SIG-M5 treated with dmso at 0.1 percent for 504 hours (cell line): ENCODE measurements around the gene PLET1.

Experiments
- DNase-seq: peaks from one replicate; lab custom pipeline; 2025; ENCODE audit not compliant: unreplicated experiment; lab: John Stamatoyannopoulos, UW

PLET1 gene

DNA sequence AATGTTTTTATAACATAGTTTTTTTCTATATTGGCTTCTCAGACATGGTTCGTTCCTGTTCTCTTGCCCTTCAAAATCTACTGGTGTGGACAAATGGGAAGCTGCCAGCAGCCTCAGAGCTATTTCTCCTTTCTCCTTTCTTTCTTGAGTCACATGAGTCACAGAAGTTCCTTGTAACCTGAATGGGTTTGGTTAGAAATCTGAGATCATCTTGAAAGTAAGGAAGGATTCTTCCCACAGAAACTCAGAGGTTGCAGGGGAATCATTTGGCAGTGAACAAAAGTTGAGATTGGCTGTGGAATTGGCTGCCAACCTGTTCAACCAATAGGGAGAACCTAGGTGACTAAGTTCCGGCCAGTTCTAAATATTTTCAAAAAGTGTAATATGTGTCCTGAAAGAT is 12.5 kb downstream of the PLET1 start:
- peak; percentile 1 for DNase-seq

DNA sequence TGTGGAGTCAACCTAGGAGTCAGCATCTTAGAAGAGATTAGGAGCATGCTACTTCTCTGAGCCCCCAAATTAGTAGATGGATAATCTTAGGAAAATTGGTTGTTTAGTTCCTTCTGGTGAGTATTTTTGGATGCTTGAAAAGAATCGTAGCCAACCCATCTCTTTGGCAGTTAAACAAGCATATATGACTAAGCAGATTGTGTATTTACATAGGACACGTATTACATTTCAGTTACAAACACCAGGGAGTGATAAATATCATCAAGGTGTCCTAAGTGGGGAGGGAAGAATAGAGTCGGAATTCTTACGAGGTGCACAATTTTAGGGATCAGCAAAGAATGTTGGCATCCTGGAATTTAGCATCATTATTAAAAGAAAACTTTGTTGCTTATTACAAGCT is 13.5 kb downstream of the PLET1 start:
- DNase-seq: no peak

DNA sequence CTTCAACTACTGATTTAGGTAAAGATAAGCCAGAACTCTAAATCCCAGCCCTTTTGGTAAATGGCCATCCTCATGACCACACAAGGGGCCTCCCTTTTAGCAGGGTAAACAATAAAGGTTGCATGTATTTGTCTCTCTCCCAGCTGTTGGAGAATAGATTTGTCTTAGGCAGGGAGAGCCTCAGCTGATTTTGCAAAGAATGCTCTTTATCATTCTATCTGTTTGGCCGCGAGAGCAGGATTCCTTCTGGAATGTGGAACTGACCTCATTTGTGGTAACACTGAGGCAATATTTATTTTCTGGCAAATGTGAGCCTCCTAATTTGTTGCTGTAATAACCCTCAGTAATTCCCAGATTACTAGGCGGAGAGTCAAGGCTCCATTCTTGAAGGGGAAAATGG is 19.2 kb downstream of the PLET1 start:
- no peak for DNase-seq

DNA sequence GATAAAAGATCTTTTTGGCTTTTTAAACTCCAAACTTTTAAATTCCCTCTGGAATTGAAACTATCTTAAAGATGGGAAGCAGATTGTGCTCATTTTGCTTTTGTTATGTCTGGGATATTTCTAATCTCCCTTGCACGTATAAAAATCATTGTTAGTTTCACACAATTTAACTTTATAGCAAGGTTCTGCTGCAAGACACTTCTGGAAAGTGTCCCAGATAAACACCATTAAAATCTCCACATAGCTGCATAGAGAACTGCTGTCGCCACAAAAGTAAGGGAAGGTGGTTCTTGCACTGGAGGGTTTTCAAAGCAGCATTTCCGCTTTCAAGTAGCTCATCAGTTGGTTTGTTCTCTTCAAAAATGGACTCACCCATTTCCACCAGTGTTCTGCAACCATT is 22.6 kb downstream of the PLET1 start:
- no peak for DNase-seq

- no peak for DNase-seq
These were observed 23.2 kb downstream of the PLET1 start for GRCh38 chr11:112237451-112237850.

- DNase-seq: no peak
These were observed 24.8 kb downstream of the PLET1 start for GRCh38 chr11:112235750-112236390.

GRCh38 chr11:112231952-112232351 is 28.7 kb downstream of the PLET1 start:
- DNase-seq: no peak

DNA sequence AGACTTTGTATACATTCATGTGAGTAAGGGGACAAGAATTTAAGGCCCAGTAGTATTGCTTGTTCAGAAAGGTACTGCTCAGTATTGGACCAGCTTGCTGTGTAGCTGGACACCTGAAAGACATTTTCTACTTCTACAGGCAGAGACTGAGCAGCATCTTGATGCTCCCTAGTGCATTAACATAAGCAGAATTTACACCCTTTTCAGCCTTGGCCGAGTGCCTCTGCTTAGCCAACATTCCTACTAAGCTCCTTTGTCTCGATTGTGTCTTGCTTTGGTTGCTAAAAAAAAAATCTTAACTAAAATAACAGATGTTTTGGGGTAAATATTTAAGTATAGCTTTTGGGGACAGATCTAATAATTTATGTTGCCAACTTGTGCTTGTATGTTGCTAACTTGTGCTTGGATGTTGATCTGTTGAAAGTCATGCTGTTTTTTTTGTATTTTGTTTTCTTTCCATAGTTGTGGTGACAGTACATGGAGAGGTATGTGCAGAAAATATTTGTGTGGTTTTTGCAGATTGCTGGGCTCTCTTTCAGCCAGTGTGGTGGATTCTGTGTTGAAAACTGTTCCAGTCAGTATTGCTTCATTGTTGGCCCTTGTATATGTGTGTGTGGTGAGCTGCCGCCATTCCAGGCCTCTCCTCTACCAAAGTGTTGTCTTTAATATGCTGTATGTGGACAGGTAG is 30.8 kb downstream of the PLET1 start:
- no peak for DNase-seq

DNA sequence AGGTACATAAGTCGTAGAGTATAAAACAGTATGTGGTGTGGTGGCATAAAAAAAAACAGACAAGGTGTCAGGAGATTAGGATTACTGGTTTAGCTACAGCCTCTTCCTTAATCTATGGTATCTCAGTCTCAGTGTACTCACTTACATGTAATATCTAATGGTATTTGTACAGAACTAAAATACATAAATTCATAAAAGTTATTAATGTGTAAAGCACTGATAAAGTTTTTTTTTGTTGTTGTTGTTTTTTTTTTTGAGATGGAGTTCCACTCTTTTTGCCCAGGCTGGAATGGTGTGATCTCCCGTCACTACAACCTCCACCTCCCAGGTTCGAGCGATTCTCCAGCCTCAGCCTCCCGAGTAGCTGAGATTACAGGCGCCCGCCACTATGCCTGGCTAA is 31.5 kb downstream of the PLET1 start:
- DNase-seq: no peak

DNA sequence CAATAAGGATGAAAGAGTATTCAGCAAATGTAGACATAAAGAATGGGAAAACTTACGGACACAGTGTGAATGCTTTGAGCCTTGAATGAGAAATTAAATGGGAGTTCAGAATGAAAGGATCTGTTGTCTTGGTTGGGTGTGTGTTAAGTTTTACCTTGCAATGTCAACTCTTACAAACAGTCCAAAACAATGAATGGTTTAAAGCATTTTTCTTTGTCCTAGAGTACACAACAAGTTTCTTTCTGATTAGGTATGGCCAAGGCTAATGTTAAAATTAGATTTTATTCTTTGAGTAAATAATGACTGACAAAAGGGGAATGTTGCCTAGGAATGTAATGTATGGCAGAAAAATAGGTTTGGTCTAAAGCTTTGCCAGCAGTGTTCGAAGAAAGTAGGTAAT is 32.0 kb downstream of the PLET1 start:
- no peak for DNase-seq

DNA sequence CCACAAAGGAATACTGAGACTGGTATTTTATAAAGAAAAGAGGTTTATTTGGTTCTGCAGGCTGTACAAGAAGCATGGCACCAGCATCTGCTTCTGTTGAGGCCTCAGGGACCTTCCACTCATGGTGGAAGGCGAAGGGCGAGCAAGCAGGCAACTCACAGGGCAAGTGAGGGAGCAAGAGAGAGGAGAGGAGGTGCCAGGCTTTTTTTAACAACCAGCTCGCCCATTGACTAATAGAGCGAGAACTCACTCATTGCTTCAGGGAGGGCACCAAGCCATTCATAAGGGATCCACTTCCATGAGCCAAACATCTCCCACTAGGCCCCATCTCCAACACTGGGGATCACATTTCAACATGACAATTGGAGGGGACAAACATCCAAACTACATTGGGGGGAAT is 33.2 kb downstream of the PLET1 start:
- DNase-seq: no peak

DNA sequence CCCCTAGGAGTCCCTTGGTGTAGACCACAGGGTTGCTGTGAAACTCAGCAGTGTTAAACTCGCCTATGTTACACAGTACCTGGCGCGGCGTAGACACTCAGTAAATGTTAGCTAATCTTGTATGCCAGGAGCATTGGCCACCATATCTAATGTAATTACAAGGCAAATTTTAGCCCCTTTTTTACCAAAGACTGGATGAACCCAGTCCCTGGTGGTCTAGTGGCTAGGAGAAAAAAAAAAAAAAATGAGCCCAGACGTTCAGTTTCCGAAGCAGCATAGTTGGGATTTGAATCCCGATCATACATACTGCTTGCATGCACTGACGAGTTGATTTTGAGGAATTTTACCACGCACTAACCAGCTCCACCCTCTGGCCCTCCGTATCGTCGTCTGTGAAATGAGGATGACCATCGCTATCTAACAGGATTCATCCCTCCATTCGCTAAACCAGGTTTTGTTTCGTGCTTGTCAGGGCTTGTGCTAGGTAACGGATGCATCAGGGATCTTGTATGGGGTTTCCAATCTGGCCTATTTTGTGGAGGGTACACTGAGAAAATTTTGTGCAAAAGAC is 33.7 kb downstream of the PLET1 start:
- DNase-seq: no peak

GRCh38 chr11:112226062-112226830 is 34.4 kb downstream of the PLET1 start, which contains the start of gene PTS:
TSS of gene PTS (plus strand) at chr11:112226428. CDS start at chr11:112226444, 16 bp downstream.
- DNase-seq: peak; percentile 59

DNA sequence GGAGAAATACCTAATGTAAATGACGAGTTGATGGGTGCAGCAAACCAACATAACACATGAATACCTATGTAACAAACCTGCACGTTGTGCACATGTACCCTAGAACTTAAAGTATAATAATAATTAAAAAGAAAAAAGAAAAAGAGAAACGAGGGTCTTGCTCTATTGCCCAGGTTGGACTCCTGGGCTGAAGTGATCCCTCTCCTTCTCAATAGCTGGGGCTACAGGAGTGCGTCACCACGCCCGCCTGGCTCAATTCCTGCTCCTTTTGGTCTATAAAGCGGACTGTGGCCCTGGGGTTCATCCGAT is 35.0 kb downstream of the PLET1 start:
- no peak for DNase-seq

DNA sequence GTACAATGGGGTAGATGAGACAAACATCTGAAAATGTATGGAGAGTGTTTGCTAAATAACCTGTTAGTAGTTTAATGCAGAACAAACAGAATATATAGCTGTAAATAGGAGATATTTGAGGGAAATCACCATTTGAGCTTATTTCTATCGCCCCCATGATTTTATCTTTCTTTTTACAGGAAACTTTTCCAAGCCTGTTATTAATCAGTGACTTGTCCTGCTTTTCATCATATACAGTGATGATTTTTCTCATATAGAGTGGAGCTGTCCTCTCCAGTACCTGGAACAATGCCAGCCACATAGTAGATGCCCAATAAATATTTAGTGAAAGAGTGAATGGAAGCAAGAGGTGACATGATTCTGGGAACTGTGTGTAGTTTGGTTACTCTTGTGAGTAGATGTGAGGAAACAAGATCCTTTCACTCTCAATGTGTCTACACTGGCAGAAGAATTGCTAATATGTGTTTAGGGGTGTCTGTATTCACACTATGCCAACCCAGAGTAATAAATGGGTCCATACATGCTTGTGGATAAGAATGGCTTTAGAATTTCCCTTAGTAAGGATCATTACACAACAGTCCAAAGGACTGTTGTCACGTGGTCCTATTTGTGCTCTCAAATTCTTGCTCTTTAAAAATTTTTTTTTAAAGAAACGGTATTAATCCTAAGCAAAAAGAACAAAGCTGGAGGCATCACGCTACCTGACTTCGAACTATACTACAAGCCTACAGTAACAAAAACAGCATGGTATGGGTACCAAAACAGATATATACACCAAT is 36.7 kb downstream of the PLET1 start:
- DNase-seq: no peak

- no peak for DNase-seq
These were observed 37.5 kb downstream of the PLET1 start for GRCh38 chr11:112223121-112223520.

GRCh38 chr11:112222303-112222702 is 38.4 kb downstream of the PLET1 start:
- peak; percentile 17 for DNase-seq

DNA sequence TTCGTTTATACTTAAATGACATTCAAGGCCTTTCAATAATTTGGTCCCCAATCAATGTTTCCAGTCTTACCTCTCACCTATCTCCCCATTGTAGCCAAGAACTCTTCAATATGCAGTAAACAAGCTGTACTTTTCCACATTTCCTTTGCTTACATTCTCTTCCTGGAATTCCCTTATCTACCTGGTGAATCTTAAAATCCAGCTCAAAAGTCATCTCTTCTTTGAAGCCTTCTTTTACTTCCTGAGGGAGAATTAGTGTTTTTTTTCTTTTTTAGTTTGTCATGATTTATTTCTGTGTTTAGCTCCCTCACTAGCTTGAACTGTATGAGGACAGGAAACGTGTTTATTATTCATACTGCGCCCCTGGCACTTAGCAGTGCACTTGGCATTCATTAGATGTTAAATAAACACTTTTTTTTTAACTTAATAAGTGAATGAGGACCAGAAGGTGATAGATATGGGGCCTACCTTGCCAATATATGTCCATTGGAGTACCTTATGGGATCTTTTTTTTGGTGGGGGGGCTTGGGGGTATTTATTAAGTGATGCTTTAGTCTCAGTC is 39.3 kb downstream of the PLET1 start:
- no peak for DNase-seq

DNA sequence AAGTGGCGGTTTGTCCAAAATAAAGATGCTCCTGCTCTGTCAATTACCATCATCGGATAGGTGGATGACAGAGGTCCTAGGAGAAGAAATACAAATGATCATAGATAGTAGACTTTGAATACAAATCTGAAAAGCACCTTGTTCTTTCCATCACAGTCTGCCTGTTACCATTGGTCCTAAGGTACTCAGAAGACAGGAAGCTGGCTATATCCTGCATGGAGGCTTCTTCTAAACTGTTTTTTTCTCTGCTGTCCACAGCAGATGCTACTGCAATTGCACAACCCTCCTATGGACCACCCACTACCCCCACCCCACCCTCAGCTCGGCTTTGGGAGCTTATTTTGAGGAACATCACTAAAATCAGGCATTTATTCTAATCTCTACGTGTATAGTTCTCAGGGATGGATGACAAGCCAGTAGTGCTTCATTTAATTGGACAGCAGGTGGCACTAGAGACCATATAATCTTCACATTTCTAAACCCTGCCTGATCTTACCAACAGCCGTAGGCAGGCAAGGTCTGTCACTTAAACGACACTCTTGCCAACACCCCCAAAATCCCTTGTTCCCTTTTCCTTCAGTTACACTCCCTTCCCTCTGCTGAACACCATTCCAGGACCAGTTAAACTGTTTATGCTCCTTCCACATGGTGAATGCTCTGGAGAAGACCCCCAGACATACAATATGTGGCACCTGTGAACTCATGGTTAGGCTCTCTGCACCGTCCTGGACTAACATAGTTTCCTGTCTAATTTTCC is 41.0 kb downstream of the PLET1 start:
- peak; percentile 73 for DNase-seq

- no peak for DNase-seq
These were observed 44.0 kb downstream of the PLET1 start for GRCh38 chr11:112216561-112217105.
